ENCODE data around the gene ZBTB34.

ZBTB34 gene

GRCh38 chr9:126926364-126926763 is 65.9 kb downstream of the ZBTB34 start:
- TF ChIP-seq CTCF (IDR thresholded peaks at IDR 0.05; ENCODE audit: low read depth, low read length, missing control alignments), result no peak
- H3K4me3 ChIP-seq (ENCODE audit: low read depth, low read length), result no peak overlapping the region
- DNase-seq (ENCODE audit: low read depth), result no peak
- in situ Hi-C loops (cut with HindIII; ENCODE audit: low sequenced_read_pairs), result no loop called here

- H3K4me3 ChIP-seq (ENCODE audit: low read depth, low read length), result no peak overlapping the region
- no peak for DNase-seq (ENCODE audit: low read depth)
- no peak for TF ChIP-seq CTCF (IDR thresholded peaks at IDR 0.05; ENCODE audit: low read depth, low read length, missing control alignments)
- in situ Hi-C loops (cut with HindIII; ENCODE audit: low sequenced_read_pairs), result no loop called here
Observed at GRCh38 chr9:126927419-126927818, 67.0 kb downstream of the ZBTB34 start.

- no peak for TF ChIP-seq CTCF (IDR thresholded peaks at IDR 0.05; ENCODE audit: low read depth, low read length, missing control alignments)
- in situ Hi-C loops (cut with HindIII; ENCODE audit: low sequenced_read_pairs), result loop anchor here (5.0 kb wide), 1 partner anchor 269 kb away; no protein-coding TSS in a partner anchor
- H3K4me3 ChIP-seq (ENCODE audit: low read depth, low read length), result no peak overlapping the region
Observed at GRCh38 chr9:126932871-126933321, 72.5 kb downstream of the ZBTB34 start.

GRCh38 chr9:126933334-126933980 is 73.0 kb downstream of the ZBTB34 start:
- H3K4me3 ChIP-seq (ENCODE audit: low read depth, low read length), result no peak overlapping the region
- no peak for DNase-seq (ENCODE audit: low read depth)
- no peak for TF ChIP-seq CTCF (IDR thresholded peaks at IDR 0.05; ENCODE audit: low read depth, low read length, missing control alignments)
- in situ Hi-C loops (cut with HindIII; ENCODE audit: low sequenced_read_pairs), result loop anchor here (5.0 kb wide), 1 partner anchor 269 kb away; no protein-coding TSS in a partner anchor

More at GRCh38 chr9:126932871-126933321, 72.5 kb downstream of the ZBTB34 start:
- DNase-seq (ENCODE audit: low read depth), result no peak

- in situ Hi-C loops (cut with HindIII; ENCODE audit: low sequenced_read_pairs), result loop anchor here (5.0 kb wide), 1 partner anchor 268 kb away; no protein-coding TSS in a partner anchor
- H3K4me3 ChIP-seq (ENCODE audit: low read depth, low read length), result no peak overlapping the region
- no peak for TF ChIP-seq CTCF (IDR thresholded peaks at IDR 0.05; ENCODE audit: low read depth, low read length, missing control alignments)
- no peak for DNase-seq (ENCODE audit: low read depth)
Observed at GRCh38 chr9:126934441-126934840, 74.0 kb downstream of the ZBTB34 start.

Data from astrocyte of the cerebellum (primary cell).